B cell (primary cell): ENCODE results near the gene ROMO1.

Experiments used
- EZH2 ChIP-seq: IDR thresholded peaks from 2 replicates; pipeline ENCODE4 v1.6.1; 2012; ENCODE audit warnings: borderline replicate concordance, low read depth, mild to moderate bottlenecking, moderate library complexity, low read length; ENCODE audit not compliant: insufficient read depth, poor library complexity, severe bottlenecking
- TF ChIP-seq, protein P1 (sequence below): fragments of 200-600 bp; IDR thresholded peaks from one replicate; pipeline ENCODE4 v1.8.0; 2022; ENCODE audit warnings: antibody characterized with exemption, mild to moderate bottlenecking

- TF ChIP-seq, protein P1, sequence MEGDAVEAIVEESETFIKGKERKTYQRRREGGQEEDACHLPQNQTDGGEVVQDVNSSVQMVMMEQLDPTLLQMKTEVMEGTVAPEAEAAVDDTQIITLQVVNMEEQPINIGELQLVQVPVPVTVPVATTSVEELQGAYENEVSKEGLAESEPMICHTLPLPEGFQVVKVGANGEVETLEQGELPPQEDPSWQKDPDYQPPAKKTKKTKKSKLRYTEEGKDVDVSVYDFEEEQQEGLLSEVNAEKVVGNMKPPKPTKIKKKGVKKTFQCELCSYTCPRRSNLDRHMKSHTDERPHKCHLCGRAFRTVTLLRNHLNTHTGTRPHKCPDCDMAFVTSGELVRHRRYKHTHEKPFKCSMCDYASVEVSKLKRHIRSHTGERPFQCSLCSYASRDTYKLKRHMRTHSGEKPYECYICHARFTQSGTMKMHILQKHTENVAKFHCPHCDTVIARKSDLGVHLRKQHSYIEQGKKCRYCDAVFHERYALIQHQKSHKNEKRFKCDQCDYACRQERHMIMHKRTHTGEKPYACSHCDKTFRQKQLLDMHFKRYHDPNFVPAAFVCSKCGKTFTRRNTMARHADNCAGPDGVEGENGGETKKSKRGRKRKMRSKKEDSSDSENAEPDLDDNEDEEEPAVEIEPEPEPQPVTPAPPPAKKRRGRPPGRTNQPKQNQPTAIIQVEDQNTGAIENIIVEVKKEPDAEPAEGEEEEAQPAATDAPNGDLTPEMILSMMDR: no peak
- TF ChIP-seq EZH2: no peak
These were observed 37.3 kb upstream of the ROMO1 start for GRCh38 chr20:35661908-35662307.
